OCI-LY7 (cell line): ENCODE results near the gene PARD3.

Experiments
- CTCF ChIP-seq: fragments of 200-600 bp; sonication (generic); conservative IDR thresholded peaks from 2 replicates; pipeline ENCODE4 v1.5.1; 2014; ENCODE audit warnings: mild to moderate bottlenecking, antibody characterized with exemption, low read length, moderate library complexity, mixed read lengths
- EZH2phosphoT487 ChIP-seq: fragments of 200-600 bp; sonication (generic); IDR thresholded peaks from 2 replicates; pipeline ENCODE4 v1.6.1; 2018; ENCODE audit warnings: low read depth, borderline replicate concordance, mild to moderate bottlenecking, mixed run types, antibody characterized with exemption, low read length, moderate library complexity, mixed read lengths

GRCh38 chr10:34704526-34705184, 110.4 kb downstream of the PARD3 start:
- TF ChIP-seq CTCF (no peak), EZH2phosphoT487 (no peak)
